ENCODE data around the gene COQ10A. TPM values are rescaled to one million over a fixed set of nuclear protein-coding genes. Genes with fewer than 3 reads are reported as not detected.
A peak's percentile ranks its signal among the peaks of the same experiment; 100 is the strongest.

The COQ10A gene
- total and polyA plus RNA-seq, 9 of the 15 experiments (the other 6 are each of a cell fraction or from before 2014, with no cell fraction given) = 3.1 to 26.4 (median 12.7) TPM

DNA sequence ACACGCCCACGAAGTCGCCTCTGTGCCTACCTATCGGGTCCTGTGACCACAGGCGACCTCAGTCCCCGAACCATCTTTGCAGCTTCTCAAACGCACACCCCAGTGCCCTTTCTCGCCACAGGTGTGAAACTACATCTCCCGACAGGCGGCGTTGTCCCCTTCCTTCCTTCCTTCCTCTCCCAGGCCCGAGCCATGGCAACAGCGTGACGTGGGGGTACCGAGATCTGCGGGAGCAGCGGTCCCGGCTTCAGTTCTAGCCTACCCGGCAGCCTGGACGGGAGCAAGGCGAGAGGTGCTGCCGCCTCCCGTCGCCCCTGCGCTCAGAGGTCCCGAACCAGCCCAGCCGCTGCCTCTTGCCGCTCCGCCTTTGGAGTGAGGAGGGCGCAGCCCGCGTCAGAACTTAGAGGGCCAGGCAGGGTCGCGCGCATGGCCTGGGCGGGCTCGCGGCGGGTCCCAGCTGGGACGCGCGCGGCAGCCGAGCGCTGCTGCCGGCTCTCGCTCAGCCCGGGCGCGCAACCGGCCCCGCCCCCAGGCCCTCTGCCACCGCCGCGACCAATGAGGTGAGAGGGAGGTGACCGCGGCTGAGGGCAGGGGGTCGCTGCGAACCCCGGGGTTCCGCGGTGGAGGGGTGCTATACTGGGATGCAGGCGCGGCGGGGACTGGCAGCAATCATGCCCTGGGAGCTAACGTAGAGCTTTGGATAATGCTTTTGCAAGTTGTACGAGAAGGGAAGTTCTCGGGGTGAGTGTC, at the start of gene COQ10A (continued):
- TF ChIP-seq, protein P1, sequence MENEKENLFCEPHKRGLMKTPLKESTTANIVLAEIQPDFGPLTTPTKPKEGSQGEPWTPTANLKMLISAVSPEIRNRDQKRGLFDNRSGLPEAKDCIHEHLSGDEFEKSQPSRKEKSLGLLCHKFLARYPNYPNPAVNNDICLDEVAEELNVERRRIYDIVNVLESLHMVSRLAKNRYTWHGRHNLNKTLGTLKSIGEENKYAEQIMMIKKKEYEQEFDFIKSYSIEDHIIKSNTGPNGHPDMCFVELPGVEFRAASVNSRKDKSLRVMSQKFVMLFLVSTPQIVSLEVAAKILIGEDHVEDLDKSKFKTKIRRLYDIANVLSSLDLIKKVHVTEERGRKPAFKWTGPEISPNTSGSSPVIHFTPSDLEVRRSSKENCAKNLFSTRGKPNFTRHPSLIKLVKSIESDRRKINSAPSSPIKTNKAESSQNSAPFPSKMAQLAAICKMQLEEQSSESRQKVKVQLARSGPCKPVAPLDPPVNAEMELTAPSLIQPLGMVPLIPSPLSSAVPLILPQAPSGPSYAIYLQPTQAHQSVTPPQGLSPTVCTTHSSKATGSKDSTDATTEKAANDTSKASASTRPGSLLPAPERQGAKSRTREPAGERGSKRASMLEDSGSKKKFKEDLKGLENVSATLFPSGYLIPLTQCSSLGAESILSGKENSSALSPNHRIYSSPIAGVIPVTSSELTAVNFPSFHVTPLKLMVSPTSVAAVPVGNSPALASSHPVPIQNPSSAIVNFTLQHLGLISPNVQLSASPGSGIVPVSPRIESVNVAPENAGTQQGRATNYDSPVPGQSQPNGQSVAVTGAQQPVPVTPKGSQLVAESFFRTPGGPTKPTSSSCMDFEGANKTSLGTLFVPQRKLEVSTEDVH (IDR thresholded peaks at IDR 0.05; ENCODE audit: low read depth, partially characterized antibody) = peak; percentile 20
- TF ChIP-seq ZC3H4 (CRISPR knock-in tag; IDR thresholded peaks at IDR 0.05; ENCODE audit: borderline replicate concordance) = no peak
- TF ChIP-seq, protein P2, sequence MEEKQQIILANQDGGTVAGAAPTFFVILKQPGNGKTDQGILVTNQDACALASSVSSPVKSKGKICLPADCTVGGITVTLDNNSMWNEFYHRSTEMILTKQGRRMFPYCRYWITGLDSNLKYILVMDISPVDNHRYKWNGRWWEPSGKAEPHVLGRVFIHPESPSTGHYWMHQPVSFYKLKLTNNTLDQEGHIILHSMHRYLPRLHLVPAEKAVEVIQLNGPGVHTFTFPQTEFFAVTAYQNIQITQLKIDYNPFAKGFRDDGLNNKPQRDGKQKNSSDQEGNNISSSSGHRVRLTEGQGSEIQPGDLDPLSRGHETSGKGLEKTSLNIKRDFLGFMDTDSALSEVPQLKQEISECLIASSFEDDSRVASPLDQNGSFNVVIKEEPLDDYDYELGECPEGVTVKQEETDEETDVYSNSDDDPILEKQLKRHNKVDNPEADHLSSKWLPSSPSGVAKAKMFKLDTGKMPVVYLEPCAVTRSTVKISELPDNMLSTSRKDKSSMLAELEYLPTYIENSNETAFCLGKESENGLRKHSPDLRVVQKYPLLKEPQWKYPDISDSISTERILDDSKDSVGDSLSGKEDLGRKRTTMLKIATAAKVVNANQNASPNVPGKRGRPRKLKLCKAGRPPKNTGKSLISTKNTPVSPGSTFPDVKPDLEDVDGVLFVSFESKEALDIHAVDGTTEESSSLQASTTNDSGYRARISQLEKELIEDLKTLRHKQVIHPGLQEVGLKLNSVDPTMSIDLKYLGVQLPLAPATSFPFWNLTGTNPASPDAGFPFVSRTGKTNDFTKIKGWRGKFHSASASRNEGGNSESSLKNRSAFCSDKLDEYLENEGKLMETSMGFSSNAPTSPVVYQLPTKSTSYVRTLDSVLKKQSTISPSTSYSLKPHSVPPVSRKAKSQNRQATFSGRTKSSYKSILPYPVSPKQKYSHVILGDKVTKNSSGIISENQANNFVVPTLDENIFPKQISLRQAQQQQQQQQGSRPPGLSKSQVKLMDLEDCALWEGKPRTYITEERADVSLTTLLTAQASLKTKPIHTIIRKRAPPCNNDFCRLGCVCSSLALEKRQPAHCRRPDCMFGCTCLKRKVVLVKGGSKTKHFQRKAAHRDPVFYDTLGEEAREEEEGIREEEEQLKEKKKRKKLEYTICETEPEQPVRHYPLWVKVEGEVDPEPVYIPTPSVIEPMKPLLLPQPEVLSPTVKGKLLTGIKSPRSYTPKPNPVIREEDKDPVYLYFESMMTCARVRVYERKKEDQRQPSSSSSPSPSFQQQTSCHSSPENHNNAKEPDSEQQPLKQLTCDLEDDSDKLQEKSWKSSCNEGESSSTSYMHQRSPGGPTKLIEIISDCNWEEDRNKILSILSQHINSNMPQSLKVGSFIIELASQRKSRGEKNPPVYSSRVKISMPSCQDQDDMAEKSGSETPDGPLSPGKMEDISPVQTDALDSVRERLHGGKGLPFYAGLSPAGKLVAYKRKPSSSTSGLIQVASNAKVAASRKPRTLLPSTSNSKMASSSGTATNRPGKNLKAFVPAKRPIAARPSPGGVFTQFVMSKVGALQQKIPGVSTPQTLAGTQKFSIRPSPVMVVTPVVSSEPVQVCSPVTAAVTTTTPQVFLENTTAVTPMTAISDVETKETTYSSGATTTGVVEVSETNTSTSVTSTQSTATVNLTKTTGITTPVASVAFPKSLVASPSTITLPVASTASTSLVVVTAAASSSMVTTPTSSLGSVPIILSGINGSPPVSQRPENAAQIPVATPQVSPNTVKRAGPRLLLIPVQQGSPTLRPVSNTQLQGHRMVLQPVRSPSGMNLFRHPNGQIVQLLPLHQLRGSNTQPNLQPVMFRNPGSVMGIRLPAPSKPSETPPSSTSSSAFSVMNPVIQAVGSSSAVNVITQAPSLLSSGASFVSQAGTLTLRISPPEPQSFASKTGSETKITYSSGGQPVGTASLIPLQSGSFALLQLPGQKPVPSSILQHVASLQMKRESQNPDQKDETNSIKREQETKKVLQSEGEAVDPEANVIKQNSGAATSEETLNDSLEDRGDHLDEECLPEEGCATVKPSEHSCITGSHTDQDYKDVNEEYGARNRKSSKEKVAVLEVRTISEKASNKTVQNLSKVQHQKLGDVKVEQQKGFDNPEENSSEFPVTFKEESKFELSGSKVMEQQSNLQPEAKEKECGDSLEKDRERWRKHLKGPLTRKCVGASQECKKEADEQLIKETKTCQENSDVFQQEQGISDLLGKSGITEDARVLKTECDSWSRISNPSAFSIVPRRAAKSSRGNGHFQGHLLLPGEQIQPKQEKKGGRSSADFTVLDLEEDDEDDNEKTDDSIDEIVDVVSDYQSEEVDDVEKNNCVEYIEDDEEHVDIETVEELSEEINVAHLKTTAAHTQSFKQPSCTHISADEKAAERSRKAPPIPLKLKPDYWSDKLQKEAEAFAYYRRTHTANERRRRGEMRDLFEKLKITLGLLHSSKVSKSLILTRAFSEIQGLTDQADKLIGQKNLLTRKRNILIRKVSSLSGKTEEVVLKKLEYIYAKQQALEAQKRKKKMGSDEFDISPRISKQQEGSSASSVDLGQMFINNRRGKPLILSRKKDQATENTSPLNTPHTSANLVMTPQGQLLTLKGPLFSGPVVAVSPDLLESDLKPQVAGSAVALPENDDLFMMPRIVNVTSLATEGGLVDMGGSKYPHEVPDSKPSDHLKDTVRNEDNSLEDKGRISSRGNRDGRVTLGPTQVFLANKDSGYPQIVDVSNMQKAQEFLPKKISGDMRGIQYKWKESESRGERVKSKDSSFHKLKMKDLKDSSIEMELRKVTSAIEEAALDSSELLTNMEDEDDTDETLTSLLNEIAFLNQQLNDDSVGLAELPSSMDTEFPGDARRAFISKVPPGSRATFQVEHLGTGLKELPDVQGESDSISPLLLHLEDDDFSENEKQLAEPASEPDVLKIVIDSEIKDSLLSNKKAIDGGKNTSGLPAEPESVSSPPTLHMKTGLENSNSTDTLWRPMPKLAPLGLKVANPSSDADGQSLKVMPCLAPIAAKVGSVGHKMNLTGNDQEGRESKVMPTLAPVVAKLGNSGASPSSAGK (IDR thresholded peaks at IDR 0.05) = peak; percentile 38; the same call in 1 of the 2 replicates
- no peak for TF ChIP-seq PTBP1 (IDR thresholded peaks at IDR 0.05; ENCODE audit: low read depth, low read length)
- TF ChIP-seq FOS (IDR thresholded peaks at IDR 0.05; ENCODE audit: extremely low read depth, insufficient read length) = no peak
- peak in 1 of 2 experiments; percentile 79; a peak in 1 of 4 replicates for TF ChIP-seq RCOR1 (IDR thresholded peaks at IDR 0.05; ENCODE audit: borderline replicate concordance in 1 of 2, low read depth in 2 of 2, low read length in 2 of 2)
- no peak for TF ChIP-seq CBFA2T3 (IDR thresholded peaks at IDR 0.05)
- TF ChIP-seq NEUROD1 (IDR thresholded peaks at IDR 0.05; ENCODE audit: borderline replicate concordance, low read depth, low read length, partially characterized antibody) = no peak
- TF ChIP-seq, protein P3, sequence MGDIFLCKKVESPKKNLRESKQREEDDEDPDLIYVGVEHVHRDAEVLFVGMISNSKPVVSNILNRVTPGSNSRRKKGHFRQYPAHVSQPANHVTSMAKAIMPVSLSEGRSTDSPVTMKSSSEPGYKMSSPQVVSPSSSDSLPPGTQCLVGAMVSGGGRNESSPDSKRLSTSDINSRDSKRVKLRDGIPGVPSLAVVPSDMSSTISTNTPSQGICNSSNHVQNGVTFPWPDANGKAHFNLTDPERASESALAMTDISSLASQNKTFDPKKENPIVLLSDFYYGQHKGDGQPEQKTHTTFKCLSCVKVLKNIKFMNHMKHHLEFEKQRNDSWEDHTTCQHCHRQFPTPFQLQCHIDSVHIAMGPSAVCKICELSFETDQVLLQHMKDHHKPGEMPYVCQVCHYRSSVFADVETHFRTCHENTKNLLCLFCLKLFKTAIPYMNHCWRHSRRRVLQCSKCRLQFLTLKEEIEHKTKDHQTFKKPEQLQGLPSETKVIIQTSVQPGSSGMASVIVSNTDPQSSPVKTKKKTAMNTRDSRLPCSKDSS (IDR thresholded peaks at IDR 0.05; ENCODE audit: low read depth, partially characterized antibody) = no peak
- peak; percentile 95 for TF ChIP-seq RBFOX2 (IDR thresholded peaks at IDR 0.05; ENCODE audit: low read depth, low read length)

Data from K562 (cell line).